UCSD-AML1 (cell line): ENCODE measurements around the gene FOXL2NB.
A peak's percentile ranks its signal among the peaks of the same experiment; 100 is the strongest.

ENCODE experiments used
- DNase-seq: peaks from one replicate; lab custom pipeline; 2025; ENCODE audit not compliant: unreplicated experiment; lab: John Stamatoyannopoulos, UW

Gene FOXL2NB

GRCh38 chr3:138944929-138945708 is 1.9 kb upstream of the FOXL2NB start:
- DNase-seq, result no peak

DNA sequence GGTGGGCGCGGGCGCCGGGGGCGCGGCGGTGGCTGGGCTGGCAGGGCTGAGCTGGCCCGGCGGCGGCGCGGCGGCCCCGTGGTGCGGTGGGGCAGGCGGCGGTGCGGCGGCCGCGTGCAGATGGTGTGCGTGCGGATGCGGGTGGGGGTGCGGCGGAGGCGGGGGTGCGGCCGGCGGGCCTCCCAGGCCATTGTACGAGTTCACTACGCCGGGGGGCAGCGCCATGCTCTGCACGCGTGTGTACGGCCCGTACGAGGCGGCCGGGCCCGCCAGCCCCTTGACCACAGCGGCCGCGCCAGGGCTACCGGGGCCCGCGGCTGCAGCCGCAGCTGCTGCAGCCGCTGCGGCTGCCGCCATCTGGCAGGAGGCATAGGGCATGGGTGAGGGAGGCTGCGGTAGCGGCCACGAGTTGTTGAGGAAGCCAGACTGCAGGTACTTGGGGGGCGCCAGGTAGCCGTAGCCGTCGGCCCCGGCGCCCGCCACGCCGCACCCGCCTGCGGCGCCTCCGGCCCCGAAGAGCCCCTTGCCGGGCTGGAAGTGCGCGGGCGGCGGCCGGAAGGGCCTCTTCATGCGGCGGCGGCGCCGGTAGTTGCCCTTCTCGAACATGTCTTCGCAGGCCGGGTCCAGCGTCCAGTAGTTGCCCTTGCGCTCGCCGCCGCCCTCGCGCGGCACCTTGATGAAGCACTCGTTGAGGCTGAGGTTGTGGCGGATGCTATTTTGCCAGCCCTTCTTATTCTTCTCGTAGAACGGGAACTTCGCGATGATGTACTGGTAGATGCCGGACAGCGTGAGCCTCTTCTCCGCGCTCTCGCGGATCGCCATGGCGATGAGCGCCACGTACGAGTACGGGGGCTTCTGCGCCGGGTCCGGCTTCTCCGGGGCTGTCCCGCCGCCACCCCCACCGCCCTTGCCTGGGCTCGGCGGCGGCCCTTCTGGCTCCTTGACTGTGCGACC is 1.0 kb upstream of the FOXL2NB start:
- DNase-seq, result peak; percentile 69

GRCh38 chr3:138947495-138948121 is 591 bp downstream of the FOXL2NB start:
- DNase-seq, result no peak

- no peak for DNase-seq
Measured at GRCh38 chr3:138948371-138949001, 1.5 kb downstream of the FOXL2NB start.

DNA sequence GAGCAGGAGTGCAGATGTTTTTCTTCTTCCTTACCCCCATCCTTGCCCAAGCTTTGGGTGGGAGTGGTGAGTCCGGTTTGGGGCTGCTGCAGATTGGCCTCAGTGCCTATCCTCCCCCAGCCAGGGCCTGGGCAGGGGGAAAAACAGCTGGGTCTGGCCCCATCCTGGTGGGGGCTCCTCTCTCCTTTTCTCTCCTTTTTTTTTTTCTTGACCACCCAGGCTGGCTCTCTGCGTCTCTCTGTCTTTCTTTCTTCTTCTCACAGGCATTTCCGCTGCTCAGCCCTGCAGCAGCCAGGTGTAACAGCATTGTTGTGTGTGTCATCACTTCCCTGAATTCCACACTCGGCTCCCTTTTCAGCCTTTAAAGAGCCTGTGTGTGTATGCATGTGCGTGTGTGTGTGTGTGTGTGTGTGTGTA is 2.0 kb downstream of the FOXL2NB start:
- no peak for DNase-seq

- no peak for DNase-seq
Measured at GRCh38 chr3:138949445-138950005, 2.5 kb downstream of the FOXL2NB start.

- peak; percentile 38 for DNase-seq
Measured at GRCh38 chr3:138950006-138950644, 3.1 kb downstream of the FOXL2NB start.

DNA sequence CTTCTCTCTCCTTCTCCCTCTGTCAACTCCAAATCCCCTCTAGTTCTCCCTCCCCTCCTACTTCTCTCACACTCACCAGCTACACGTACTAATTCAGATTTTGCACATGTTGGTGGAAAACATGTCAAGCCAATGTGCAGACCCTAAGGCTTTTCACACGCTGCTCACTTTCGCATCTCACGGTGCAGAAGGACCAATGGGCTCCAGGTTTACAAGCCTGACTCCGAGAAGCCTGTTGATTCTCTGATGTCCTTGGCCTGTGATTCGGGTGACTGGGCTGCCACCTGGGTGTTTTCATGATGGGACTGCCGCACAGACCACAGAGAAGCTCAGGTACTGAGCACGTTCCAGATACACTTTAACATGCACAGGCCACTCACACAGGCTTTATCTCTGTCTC is 3.7 kb downstream of the FOXL2NB start:
- no peak for DNase-seq

GRCh38 chr3:138960417-138960852 is 13.4 kb downstream of the FOXL2NB start:
- DNase-seq, result no peak

GRCh38 chr3:138962854-138963560 is 16.0 kb downstream of the FOXL2NB start:
- no peak for DNase-seq

DNA sequence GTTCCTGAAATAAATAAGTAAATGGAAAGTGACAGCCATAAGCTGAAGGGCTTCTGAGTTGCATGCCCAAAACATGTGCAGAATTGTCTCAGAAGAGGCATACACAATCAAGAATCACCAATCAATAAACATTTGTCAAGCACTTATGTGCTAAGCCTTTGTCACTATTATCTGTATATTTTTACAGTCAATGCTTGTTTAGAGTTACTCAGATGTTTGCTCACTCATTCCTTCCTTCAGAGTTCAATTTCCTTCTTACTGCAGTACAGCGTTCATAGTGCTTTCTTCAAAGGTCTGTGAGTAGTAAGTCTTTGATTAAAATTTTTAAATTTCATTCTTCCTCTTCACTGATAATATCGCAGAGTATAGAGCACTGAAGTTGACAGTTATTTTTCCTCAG is 17.2 kb downstream of the FOXL2NB start:
- no peak for DNase-seq

DNA sequence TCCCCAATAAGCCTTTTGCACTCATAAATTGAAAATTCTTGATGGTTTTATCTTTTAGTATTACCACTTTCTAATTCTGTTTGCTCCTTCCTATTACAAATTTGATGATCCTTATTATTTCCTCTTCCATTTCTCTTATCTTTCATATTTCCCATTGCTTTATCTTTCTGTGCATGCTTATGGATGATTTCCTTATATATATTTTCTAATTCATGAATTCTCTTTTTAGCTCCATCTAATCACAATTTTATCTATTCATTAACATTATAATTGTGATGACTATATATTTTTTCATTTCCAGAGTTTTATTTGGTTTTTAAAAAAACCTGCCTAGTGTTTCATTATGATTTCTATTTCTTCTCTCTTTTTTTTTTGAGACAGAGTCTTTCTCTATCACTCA is 17.9 kb downstream of the FOXL2NB start:
- DNase-seq, result no peak

- no peak for DNase-seq
Measured at GRCh38 chr3:138971766-138972320, 24.8 kb downstream of the FOXL2NB start.

DNA sequence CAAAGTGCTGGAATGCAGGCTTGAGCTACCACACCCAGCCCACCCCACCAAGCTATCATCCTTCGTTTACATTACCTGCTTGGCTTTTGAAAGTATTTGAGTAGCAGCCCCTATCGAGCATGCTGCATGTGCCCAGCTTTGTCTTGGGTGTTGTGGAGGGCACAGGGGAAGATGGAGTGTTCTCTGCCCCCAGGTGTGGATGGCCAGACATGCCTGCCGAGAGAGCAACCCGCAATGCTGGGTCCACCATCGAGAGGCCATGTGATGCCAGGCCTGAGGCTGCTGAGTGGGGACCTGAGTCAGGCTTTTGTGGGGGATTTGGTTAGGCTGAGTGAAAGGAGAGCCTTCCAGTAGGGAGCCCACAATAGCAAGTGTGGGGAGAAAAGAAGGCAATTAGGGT is 25.9 kb downstream of the FOXL2NB start:
- no peak for DNase-seq

DNA sequence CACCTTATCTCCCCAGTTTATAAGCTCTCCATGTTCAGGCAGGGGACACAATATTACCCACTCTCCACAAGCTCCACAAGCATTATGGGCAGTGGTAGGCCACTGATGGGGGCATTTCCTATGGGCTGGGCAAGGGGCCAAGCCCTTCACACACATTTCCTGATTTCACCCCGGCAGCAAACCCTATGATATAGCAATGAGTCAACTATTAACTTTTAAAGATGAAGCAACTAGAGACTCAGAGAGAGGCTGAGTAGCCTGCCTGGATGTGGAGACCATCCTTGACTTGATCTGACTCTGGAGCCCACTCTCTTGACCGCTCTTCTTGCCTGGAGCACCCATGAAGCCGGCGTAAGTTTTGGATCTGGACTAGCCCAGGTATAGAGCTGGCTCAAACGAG is 27.4 kb downstream of the FOXL2NB start:
- DNase-seq, result no peak

DNA sequence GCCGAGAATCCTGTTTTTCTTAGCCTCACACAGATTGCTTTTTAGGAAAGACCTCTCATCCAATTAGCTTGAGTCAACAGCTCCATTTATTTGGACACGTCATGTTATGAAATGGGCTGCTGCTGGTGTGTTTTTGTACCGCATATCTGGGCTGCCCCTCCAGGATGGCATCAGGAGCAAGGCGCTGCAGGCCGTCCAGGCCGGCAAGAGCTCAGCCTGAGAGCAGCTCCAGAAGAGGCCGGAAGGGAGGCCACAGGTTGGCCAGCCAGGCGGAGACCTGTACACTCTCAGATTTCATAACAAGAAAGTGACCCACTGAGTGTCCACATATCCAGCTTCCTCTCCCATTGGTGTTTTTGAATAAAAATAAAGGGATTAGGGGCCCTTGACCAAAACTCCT is 28.3 kb downstream of the FOXL2NB start:
- no peak for DNase-seq

- no peak for DNase-seq
Measured at GRCh38 chr3:138976047-138976446, 29.0 kb downstream of the FOXL2NB start.

DNA sequence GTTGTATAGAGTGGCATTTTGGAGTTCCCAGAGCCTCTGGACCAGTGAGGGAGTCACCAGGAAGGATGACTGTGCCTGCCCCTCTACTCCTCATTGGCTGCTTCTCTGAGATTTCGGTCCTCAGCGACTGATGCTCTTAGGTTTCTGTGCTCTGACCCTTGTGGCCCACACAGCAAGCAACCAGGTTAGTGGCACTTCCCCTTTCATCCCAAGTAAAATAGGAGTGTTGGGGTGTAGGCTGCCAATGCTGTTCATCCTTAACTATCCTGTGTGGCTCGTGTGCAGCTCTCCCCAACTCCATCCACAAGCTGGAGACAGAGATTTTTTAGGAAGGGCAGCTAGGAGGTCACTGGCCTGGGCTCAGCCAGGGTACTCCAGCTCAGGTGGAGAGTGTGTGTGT is 37.8 kb downstream of the FOXL2NB start:
- DNase-seq, result no peak

GRCh38 chr3:138985932-138986331 is 38.9 kb downstream of the FOXL2NB start:
- DNase-seq, result no peak
